CD4-positive, alpha-beta T cell (primary cell): ENCODE measurements around the gene SCAPER. TPM values are rescaled to one million over a fixed set of nuclear protein-coding genes. Genes with fewer than 3 reads are reported as not detected.

ENCODE experiments used
- ATAC-seq: fragments of 200-7000 bp; cut with Tn5 transposase; one replicate; pipeline ENCODE4 v1.10.0; 2022; ENCODE audit warnings: mild to moderate bottlenecking; ENCODE audit not compliant: poor library complexity
- CTCF ChIA-PET: fragments of 350-600 bp; sonication (Branson Sonifier 250); formaldehyde crosslinking; loops from one replicate; lab custom pipeline; 2021; ENCODE audit warnings: antibody characterized with exemption, inconsistent platforms; lab: Charles Lee
- POLR2A ChIA-PET: fragments of 350-600 bp; sonication (Branson Sonifier 250); formaldehyde crosslinking; loops from one replicate; lab custom pipeline; 2021; ENCODE audit warnings: antibody characterized with exemption, inconsistent platforms; lab: Charles Lee
- DNase-seq, 14 experiments: peaks; one replicate each; pipeline ENCODE4 v3.0.0-alpha.2; 2013 to 2020; ENCODE audit warnings: mixed read lengths in 2 of 14
- H3K27ac ChIP-seq, 2 donors: one replicate each; pipeline versions ENCODE4 v1.5.1 to v1.7.0; 2013; ENCODE audit warnings: low read length in 2 of 2, low read depth in 1 of 2, mild to moderate bottlenecking in 1 of 2
- H3K27me3 ChIP-seq, 2 experiments: 1 replicate in 1 of 2; 2 replicates in 1 of 2; pipeline versions ENCODE4 v1.6.1 to v1.7.0; 2013; ENCODE audit warnings: low read length in 2 of 2, control low read depth in 1 of 2, mild to moderate bottlenecking in 1 of 2, moderate library complexity in 1 of 2; ENCODE audit not compliant: insufficient read depth in 2 of 2, control insufficient read depth in 1 of 2
- H3K36me3 ChIP-seq: one replicate; pipeline ENCODE4 v1.6.1; 2013; ENCODE audit warnings: low read length, control low read depth; ENCODE audit not compliant: insufficient read depth
- H3K4me1 ChIP-seq: one replicate; pipeline ENCODE4 v1.6.1; 2013; ENCODE audit warnings: low read length, control low read depth; ENCODE audit not compliant: insufficient read depth
- H3K4me3 ChIP-seq: one replicate; pipeline ENCODE4 v1.5.1; 2013; ENCODE audit warnings: mild to moderate bottlenecking, low read length, moderate library complexity
- H3K9me3 ChIP-seq, 2 experiments: 1 replicate in 1 of 2; 2 replicates in 1 of 2; pipeline versions ENCODE4 v1.6.1 to v1.7.0; 2013; ENCODE audit warnings: low read length in 2 of 2, mild to moderate bottlenecking in 2 of 2, control low read depth in 1 of 2, moderate library complexity in 1 of 2; ENCODE audit not compliant: control insufficient read depth in 1 of 2, insufficient read depth in 1 of 2
- H3K27ac Mint-ChIP-seq: one replicate; pipeline ENCODE4 v1.8.0; 2020; ENCODE audit warnings: mixed read lengths
- H3K27me3 Mint-ChIP-seq: one replicate; pipeline ENCODE4 v1.8.0; 2021; ENCODE audit warnings: mixed read lengths
- H3K36me3 Mint-ChIP-seq: one replicate; pipeline ENCODE4 v1.8.0; 2021; ENCODE audit warnings: low read depth, mixed read lengths
- H3K4me1 Mint-ChIP-seq: one replicate; pipeline ENCODE4 v1.8.0; 2021; ENCODE audit warnings: low read depth, mixed read lengths
- H3K4me3 Mint-ChIP-seq: one replicate; pipeline ENCODE4 v1.8.0; 2020; ENCODE audit warnings: mild to moderate bottlenecking, mixed read lengths
- H3K9me3 Mint-ChIP-seq: one replicate; pipeline ENCODE4 v1.8.0; 2020; ENCODE audit warnings: mixed read lengths
- intact Hi-C, 2 experiments: fragments of 100-400 bp; cut with DNase I in 1 of 2; cut with micrococcal nuclease in 1 of 2; formaldehyde crosslinking; loops; one replicate each; pipeline versions ENCODE4 v1.15.1 to v1.9.0; 2023 to 2025; cut with DNase I, micrococcal nuclease
- total RNA-seq, 174 experiments: library from RNA in 2 of 174; stranded (reverse) in 2 of 174; gene quantifications; one replicate each; pipeline ENCODE4 v1.2.3 and lab custom pipeline; 2021 to 2026
- TF ChIP-seq, protein P1 (sequence below): fragments of 200-600 bp; IDR thresholded peaks from one replicate; pipeline ENCODE4 v1.8.0; 2022; ENCODE audit warnings: antibody characterized with exemption, mild to moderate bottlenecking

SCAPER gene
- total RNA-seq, 2 experiments from 2014 or later = 40.3 to 41.2 TPM

DNA sequence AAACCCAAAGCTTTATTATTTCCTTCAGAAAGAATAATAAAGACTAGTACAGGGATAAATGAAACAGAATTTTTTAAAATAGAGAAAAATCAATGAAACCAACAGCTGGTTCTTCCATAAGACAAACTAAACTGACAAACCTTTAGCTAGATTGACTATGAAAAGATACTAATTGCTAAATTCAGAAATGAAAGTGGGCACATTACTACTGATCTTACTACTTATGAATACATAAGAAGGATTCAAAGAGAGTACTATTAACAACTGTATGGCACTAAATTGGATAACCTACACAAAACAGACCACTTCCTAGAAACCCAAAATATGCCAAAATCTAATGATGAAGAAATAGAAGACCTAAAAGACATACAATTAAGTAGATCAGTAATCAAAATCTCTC lies 290.4 kb downstream of the SCAPER start:
- no peak for DNase-seq
- H3K27me3 ChIP-seq = no peaks in the 10 kb centered on the region
- no peak for ATAC-seq
- no peaks in the 10 kb centered on the region for H3K27me3 Mint-ChIP-seq
- peaks cover 12% of the 10 kb centered on the region for H3K9me3 Mint-ChIP-seq
- no peak overlapping the region for H3K27ac ChIP-seq
- no peaks in the 10 kb centered on the region for H3K4me1 ChIP-seq
- H3K9me3 ChIP-seq = peaks cover 0 to 7% of the 10 kb centered on the region in 2 experiments
- H3K36me3 Mint-ChIP-seq = peaks cover 82% of the 10 kb centered on the region
- intact Hi-C loops = no loop called here
- no peaks in the 10 kb centered on the region for H3K36me3 ChIP-seq
- H3K4me1 Mint-ChIP-seq = no peaks in the 10 kb centered on the region
- no peak overlapping the region for H3K4me3 ChIP-seq
- TF ChIP-seq, protein P1, sequence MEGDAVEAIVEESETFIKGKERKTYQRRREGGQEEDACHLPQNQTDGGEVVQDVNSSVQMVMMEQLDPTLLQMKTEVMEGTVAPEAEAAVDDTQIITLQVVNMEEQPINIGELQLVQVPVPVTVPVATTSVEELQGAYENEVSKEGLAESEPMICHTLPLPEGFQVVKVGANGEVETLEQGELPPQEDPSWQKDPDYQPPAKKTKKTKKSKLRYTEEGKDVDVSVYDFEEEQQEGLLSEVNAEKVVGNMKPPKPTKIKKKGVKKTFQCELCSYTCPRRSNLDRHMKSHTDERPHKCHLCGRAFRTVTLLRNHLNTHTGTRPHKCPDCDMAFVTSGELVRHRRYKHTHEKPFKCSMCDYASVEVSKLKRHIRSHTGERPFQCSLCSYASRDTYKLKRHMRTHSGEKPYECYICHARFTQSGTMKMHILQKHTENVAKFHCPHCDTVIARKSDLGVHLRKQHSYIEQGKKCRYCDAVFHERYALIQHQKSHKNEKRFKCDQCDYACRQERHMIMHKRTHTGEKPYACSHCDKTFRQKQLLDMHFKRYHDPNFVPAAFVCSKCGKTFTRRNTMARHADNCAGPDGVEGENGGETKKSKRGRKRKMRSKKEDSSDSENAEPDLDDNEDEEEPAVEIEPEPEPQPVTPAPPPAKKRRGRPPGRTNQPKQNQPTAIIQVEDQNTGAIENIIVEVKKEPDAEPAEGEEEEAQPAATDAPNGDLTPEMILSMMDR = no peak
- POLR2A ChIA-PET = no interaction called here
- CTCF ChIA-PET = no interaction called here
- H3K4me3 Mint-ChIP-seq = no peak overlapping the region
- no peak overlapping the region for H3K27ac Mint-ChIP-seq

DNA sequence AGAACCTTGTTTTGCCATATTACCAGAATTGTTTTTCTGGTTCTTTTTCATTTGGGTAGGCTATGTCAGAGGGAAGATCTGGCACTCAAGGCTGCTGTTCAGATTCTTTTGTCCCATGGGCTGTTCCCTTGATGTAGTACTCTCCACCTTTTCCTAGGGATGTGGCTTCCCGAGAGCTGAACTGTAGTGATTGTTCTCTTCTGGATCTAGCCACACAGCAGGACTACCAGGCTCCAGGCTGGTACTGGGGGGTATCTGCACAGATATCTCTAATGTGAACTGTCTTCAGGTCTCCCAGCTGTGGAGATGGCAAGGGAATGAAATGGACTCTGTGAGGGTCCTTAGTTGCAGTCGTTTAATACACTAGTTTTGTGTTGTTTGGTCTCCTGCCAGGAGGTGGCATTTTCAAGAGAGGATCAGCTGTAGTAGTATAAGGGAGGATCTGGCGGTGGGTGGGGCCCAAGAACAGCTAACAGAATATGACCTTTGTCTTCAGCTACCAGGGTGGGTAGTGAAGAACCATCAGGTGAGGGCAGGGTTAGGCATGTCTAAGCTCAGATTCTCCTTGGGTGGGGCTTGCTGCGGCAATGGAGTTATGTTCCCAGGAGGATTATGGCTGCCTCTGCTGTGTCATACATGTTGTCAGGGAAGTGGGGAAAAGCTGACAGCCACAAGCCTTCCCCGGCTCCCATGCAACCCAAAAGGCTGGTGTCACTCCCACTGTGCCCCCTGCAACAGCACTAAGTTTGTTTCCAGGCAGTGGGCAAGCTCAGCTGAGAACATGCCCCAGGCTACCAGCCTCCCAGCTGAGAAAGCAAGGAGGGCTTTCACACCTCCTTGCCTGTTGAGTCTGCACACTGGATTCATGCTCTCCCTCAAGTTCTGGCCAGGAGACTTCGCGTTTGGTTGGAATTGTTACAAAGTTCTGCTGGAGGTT lies 316.1 kb downstream of the SCAPER start:
- ATAC-seq (no peak), DNase-seq (no peak)
- Mint-ChIP-seq H3K4me3 (no peak overlapping the region), H3K4me1 (no peaks in the 10 kb centered on the region), H3K27ac (no peak overlapping the region), H3K36me3 (peaks cover 19% of the 10 kb centered on the region), H3K9me3 (no peaks in the 10 kb centered on the region), H3K27me3 (no peaks in the 10 kb centered on the region)
- CTCF ChIA-PET = no interaction called here
- TF ChIP-seq, protein P1 = no peak
- H3K4me1 ChIP-seq = no peaks in the 10 kb centered on the region
- peaks cover 0 to 4% of the 10 kb centered on the region in 2 experiments for H3K9me3 ChIP-seq
- H3K36me3 ChIP-seq = no peaks in the 10 kb centered on the region
- POLR2A ChIA-PET = interaction anchor here (0.7 kb wide), 1 partner anchor 64 kb away, joined by 3 read pairs; no protein-coding TSS in a partner anchor
- intact Hi-C loops = no loop called here
- H3K27me3 ChIP-seq = no peaks in the 10 kb centered on the region
- H3K27ac ChIP-seq = no peak overlapping the region
- H3K4me3 ChIP-seq = no peak overlapping the region

DNA sequence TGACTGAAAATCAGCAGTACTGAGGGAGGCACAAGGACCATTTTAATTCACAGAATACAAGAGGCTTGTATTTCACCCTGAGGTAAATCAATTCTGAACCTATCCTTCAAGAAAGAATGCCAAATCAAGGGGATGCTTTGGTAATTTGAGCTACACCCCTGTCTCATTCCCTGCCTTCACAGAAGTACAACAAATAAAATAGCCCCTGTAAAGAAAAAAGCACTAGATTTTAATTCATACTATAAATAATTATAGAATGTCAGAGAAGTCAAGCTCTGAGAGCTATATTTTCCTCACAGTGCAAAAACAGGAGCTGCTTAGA lies 319.6 kb downstream of the SCAPER start:
- no peak overlapping the region for H3K4me3 Mint-ChIP-seq
- H3K36me3 Mint-ChIP-seq = peaks cover 42% of the 10 kb centered on the region
- no peaks in the 10 kb centered on the region for H3K27me3 Mint-ChIP-seq
- no peaks in the 10 kb centered on the region for H3K4me1 Mint-ChIP-seq
- DNase-seq (no peak), ATAC-seq (no peak)
- H3K9me3 Mint-ChIP-seq = peaks cover 6% of the 10 kb centered on the region
- ChIA-PET POLR2A (no interaction called here), CTCF (interaction anchor here (1.3 kb wide), 1 partner anchor 14 kb away, joined by 3 read pairs; no protein-coding TSS in a partner anchor)
- Histone ChIP-seq H3K4me1 (no peaks in the 10 kb centered on the region), H3K9me3 (peaks cover 0 to 9% of the 10 kb centered on the region in 2 experiments), H3K27me3 (no peaks in the 10 kb centered on the region), H3K4me3 (no peak overlapping the region), H3K36me3 (no peaks in the 10 kb centered on the region), H3K27ac (no peak overlapping the region)
- H3K27ac Mint-ChIP-seq = no peak overlapping the region
- intact Hi-C loops = no loop called here
- TF ChIP-seq, protein P1 = no peak
